MM.1S (cell line): Measurements from ENCODE around the gene JAKMIP3.

Source experiments
- DNase-seq: peaks from one replicate; pipeline ENCODE4 v3.0.0-alpha.2; 2015
- H2AFZ ChIP-seq: fragments of 300-600 bp; sonication (generic); 2 replicates; pipeline ENCODE4 v1.6.0; 2016; ENCODE audit warnings: antibody characterized with exemption, low read length
- H3F3A ChIP-seq: fragments of 300-600 bp; sonication (generic); 2 replicates; pipeline ENCODE4 v1.6.1; 2016; ENCODE audit warnings: mild to moderate bottlenecking, antibody characterized with exemption, low read length, moderate library complexity, mixed read lengths; ENCODE audit not compliant: insufficient read depth
- H3K27ac ChIP-seq: fragments of 300-600 bp; sonication (generic); 2 replicates; pipeline ENCODE4 v1.5.1; 2016; ENCODE audit warnings: mild to moderate bottlenecking, low read length
- H3K27me3 ChIP-seq: fragments of 300-600 bp; sonication (generic); replicated peaks from 2 replicates; pipeline ENCODE4 v1.6.0; 2016; ENCODE audit warnings: low read length; ENCODE audit not compliant: insufficient read depth
- H3K36me3 ChIP-seq: fragments of 300-600 bp; sonication (generic); replicated peaks from 2 replicates; pipeline ENCODE4 v1.6.1; 2016; ENCODE audit warnings: mild to moderate bottlenecking, low read length, mixed read lengths; ENCODE audit not compliant: insufficient read depth
- H3K4me1 ChIP-seq: fragments of 300-600 bp; sonication (generic); 2 replicates; pipeline ENCODE4 v1.6.1; 2016; ENCODE audit warnings: low read length, mixed read lengths
- H3K4me2 ChIP-seq: fragments of 300-600 bp; sonication (generic); 2 replicates; pipeline ENCODE4 v1.6.0; 2016; ENCODE audit warnings: low read depth, low read length
- H3K4me3 ChIP-seq: fragments of 300-600 bp; sonication (generic); 2 replicates; pipeline ENCODE4 v1.5.1; 2016; ENCODE audit warnings: low read length, mixed read lengths
- H3K79me2 ChIP-seq: fragments of 300-600 bp; sonication (generic); 2 replicates; pipeline ENCODE4 v1.6.1; 2016; ENCODE audit warnings: mixed run types, low read length, mixed read lengths
- H3K9ac ChIP-seq: fragments of 300-600 bp; sonication (generic); 2 replicates; pipeline ENCODE4 v1.6.1; 2016; ENCODE audit warnings: low read length, mixed read lengths
- H3K9me2 ChIP-seq: fragments of 300-600 bp; sonication (generic); replicated peaks from 2 replicates; pipeline ENCODE4 v1.6.1; 2016; ENCODE audit warnings: mild to moderate bottlenecking, low read length, mixed read lengths; ENCODE audit not compliant: insufficient read depth
- H3K9me3 ChIP-seq: fragments of 300-600 bp; sonication (generic); replicated peaks from 2 replicates; pipeline ENCODE4 v1.6.1; 2016; ENCODE audit warnings: mild to moderate bottlenecking, low read length, mixed read lengths; ENCODE audit not compliant: insufficient read depth
- H4K20me1 ChIP-seq: fragments of 300-600 bp; sonication (generic); 2 replicates; pipeline ENCODE4 v1.6.1; 2016; ENCODE audit warnings: mild to moderate bottlenecking, low read length, moderate library complexity, mixed read lengths; ENCODE audit not compliant: insufficient read depth
- CTCF ChIP-seq: fragments of 300-600 bp; sonication (generic); IDR thresholded peaks from 2 replicates; pipeline ENCODE4 v1.5.1; 2016; ENCODE audit warnings: antibody characterized with exemption, low read length, mixed read lengths
- EZH2 ChIP-seq: fragments of 300-600 bp; sonication (generic); optimal IDR thresholded peaks from 2 replicates; pipeline ENCODE3; 2017; ENCODE audit warnings: low read depth, mild to moderate bottlenecking, antibody characterized with exemption, low read length, mixed read lengths
- EZH2phosphoT487 ChIP-seq: fragments of 300-600 bp; sonication (generic); IDR thresholded peaks from 2 replicates; pipeline ENCODE4 v1.6.1; 2018; ENCODE audit warnings: antibody characterized with exemption, low read length

The JAKMIP3 gene

GRCh38 chr10:132110111-132110521 is 44.4 kb downstream of the JAKMIP3 start:
- no peaks in the 10 kb centered on the region for H3K9me3 ChIP-seq
- H3K27me3 ChIP-seq: peaks cover 42% of the 10 kb centered on the region
- no peaks in the 10 kb centered on the region for H3K79me2 ChIP-seq
- H3K36me3 ChIP-seq: no peaks in the 10 kb centered on the region
- TF ChIP-seq EZH2phosphoT487 (no peak), EZH2 (no peak), CTCF (no peak)
- H3K4me1 ChIP-seq: no peaks in the 10 kb centered on the region
- H3K9ac ChIP-seq: no peak overlapping the region
- no peak overlapping the region for H3K4me2 ChIP-seq
- no peaks in the 10 kb centered on the region for H3K9me2 ChIP-seq
- no peaks in the 10 kb centered on the region for H3F3A ChIP-seq
- H4K20me1 ChIP-seq: no peaks in the 10 kb centered on the region
- no peak overlapping the region for H3K4me3 ChIP-seq
- H2AFZ ChIP-seq: no peak overlapping the region
- no peak for DNase-seq
- H3K27ac ChIP-seq: no peak overlapping the region

DNA sequence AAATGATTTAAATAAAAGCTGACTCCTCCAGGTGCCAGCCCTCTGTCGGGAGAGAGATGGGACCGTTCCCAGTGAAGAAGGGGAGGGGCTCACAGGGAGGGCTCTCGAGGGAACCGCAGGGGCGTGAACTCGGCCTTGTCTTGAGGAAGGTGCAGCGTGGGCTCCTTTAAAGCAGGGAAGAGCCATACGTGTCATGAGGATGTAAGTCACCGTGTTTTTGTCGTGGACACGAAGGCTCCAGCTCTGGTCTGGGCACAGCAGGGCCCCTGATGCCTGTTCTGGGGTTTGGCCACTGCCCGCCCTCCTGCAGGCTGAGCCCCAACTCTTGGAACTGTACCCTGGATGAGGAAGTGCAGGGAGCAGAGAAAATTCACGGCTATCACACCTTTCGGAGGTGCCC is 45.0 kb downstream of the JAKMIP3 start:
- Histone ChIP-seq H3K4me1 (no peaks in the 10 kb centered on the region), H3K4me2 (no peak overlapping the region), H3K27ac (no peak overlapping the region), H3K9me2 (no peaks in the 10 kb centered on the region), H3K36me3 (no peaks in the 10 kb centered on the region), H2AFZ (no peak overlapping the region), H3K9ac (no peak overlapping the region), H3K4me3 (no peak overlapping the region), H4K20me1 (no peaks in the 10 kb centered on the region), H3F3A (no peaks in the 10 kb centered on the region), H3K79me2 (no peaks in the 10 kb centered on the region), H3K27me3 (peaks cover 48% of the 10 kb centered on the region), H3K9me3 (no peaks in the 10 kb centered on the region)
- DNase-seq: no peak
- TF ChIP-seq EZH2phosphoT487 (no peak), EZH2 (no peak), CTCF (no peak)

DNA sequence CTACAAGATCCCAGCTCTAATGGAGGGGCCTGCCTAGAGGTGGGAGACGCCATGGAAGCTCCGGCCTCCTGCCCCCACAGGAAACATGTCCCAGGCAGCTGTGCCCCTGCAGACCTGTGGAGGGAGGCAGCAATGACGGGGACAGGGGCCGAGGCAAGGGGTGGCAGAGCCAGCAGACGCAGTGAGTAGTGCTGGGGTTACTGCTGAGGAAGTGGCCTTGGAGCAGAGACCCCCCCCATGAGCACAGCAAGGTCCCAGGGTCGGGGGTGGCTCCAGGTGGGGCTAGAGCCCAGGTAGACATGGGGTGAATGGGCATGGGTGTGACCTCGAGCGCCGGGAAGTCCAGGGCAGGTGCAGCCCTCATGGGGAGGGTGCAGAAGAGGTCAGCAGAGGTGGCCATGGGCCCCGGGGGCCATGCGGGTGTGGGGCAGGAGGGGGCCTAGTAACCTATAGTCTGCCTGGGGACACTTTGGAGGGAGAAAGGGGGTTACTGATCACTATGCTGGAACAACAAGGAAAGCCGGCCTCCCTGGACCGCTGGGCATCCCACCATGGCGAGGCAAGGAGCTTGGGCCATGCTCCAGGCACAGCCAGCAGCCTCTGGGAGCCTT is 45.5 kb downstream of the JAKMIP3 start:
- H3K9ac ChIP-seq: no peak overlapping the region
- DNase-seq: no peak
- no peak overlapping the region for H2AFZ ChIP-seq
- H3K79me2 ChIP-seq: no peaks in the 10 kb centered on the region
- no peak overlapping the region for H3K4me2 ChIP-seq
- no peaks in the 10 kb centered on the region for H3K36me3 ChIP-seq
- H3K9me3 ChIP-seq: no peaks in the 10 kb centered on the region
- no peak overlapping the region for H3K27ac ChIP-seq
- H3F3A ChIP-seq: no peaks in the 10 kb centered on the region
- H4K20me1 ChIP-seq: no peaks in the 10 kb centered on the region
- peaks cover 51% of the 10 kb centered on the region for H3K27me3 ChIP-seq
- TF ChIP-seq EZH2 (no peak), CTCF (no peak), EZH2phosphoT487 (no peak)
- no peaks in the 10 kb centered on the region for H3K9me2 ChIP-seq
- no peaks in the 10 kb centered on the region for H3K4me1 ChIP-seq
- H3K4me3 ChIP-seq: no peak overlapping the region
